HG03571 (cell line): Measurements from ENCODE around the gene LETM1.

Experiments used
- ATAC-seq: cut with Tn5 transposase; IDR thresholded peaks from one replicate; pipeline ENCODE4 v1.9.1; 2021; ENCODE audit not compliant: unreplicated experiment

LETM1 gene

GRCh38 chr4:1808851-1809753 is 46.9 kb downstream of the LETM1 start:
- no peak for ATAC-seq

GRCh38 chr4:1808396-1808795 is 47.6 kb downstream of the LETM1 start:
- ATAC-seq, result no peak

- ATAC-seq, result no peak
These were observed 48.6 kb downstream of the LETM1 start for GRCh38 chr4:1807332-1807777.

- ATAC-seq, result no peak
These were observed 49.2 kb downstream of the LETM1 start for GRCh38 chr4:1806596-1807331.

- no peak for ATAC-seq
These were observed 49.8 kb downstream of the LETM1 start for GRCh38 chr4:1806223-1806564.

GRCh38 chr4:1805493-1806222 is 50.3 kb downstream of the LETM1 start:
- no peak for ATAC-seq

- no peak for ATAC-seq
These were observed 51.1 kb downstream of the LETM1 start for GRCh38 chr4:1804638-1805492.

GRCh38 chr4:1803523-1804423 is 52.2 kb downstream of the LETM1 start:
- ATAC-seq, result no peak

GRCh38 chr4:1802720-1803522 is 53.0 kb downstream of the LETM1 start:
- ATAC-seq, result no peak

GRCh38 chr4:1802151-1802715 is 53.7 kb downstream of the LETM1 start:
- ATAC-seq, result no peak

GRCh38 chr4:1801286-1801958 is 54.5 kb downstream of the LETM1 start:
- no peak for ATAC-seq

GRCh38 chr4:1800805-1801204 is 55.2 kb downstream of the LETM1 start:
- no peak for ATAC-seq

GRCh38 chr4:1799387-1800375 is 56.3 kb downstream of the LETM1 start:
- no peak for ATAC-seq

- no peak for ATAC-seq
These were observed 57.2 kb downstream of the LETM1 start for GRCh38 chr4:1798580-1799386.

- no peak for ATAC-seq
These were observed 57.9 kb downstream of the LETM1 start for GRCh38 chr4:1797861-1798579.
